HG03342 (cell line): ENCODE measurements around the gene WNT8A.

Experiments
- ATAC-seq: cut with Tn5 transposase; IDR thresholded peaks from one replicate; pipeline ENCODE4 v1.9.1; 2021; ENCODE audit warnings: mild to moderate bottlenecking, moderate library complexity; ENCODE audit not compliant: unreplicated experiment

Gene WNT8A

GRCh38 chr5:138139781-138140090, 55.9 kb downstream of the WNT8A start:
- ATAC-seq, result no peak

GRCh38 chr5:138140268-138140667, 56.4 kb downstream of the WNT8A start:
- ATAC-seq, result no peak
